Measurements from ENCODE around the gene OAS2. TPM values are rescaled to one million over a fixed set of nuclear protein-coding genes. Genes with fewer than 3 reads are reported as not detected.

OAS2 gene
- total and polyA plus RNA-seq, 10 donors: 21.0 to 71.4 (median 43.3) TPM

- intact Hi-C loops (cut with DNase I; ENCODE audit: low total_unique reads): no loop called here
- TF ChIP-seq POLR2A (IDR thresholded peaks at IDR 0.05) (no peak), POLR2AphosphoS5 (IDR thresholded peaks at IDR 0.05) (no peak)
- TF ChIP-seq, protein P1, sequence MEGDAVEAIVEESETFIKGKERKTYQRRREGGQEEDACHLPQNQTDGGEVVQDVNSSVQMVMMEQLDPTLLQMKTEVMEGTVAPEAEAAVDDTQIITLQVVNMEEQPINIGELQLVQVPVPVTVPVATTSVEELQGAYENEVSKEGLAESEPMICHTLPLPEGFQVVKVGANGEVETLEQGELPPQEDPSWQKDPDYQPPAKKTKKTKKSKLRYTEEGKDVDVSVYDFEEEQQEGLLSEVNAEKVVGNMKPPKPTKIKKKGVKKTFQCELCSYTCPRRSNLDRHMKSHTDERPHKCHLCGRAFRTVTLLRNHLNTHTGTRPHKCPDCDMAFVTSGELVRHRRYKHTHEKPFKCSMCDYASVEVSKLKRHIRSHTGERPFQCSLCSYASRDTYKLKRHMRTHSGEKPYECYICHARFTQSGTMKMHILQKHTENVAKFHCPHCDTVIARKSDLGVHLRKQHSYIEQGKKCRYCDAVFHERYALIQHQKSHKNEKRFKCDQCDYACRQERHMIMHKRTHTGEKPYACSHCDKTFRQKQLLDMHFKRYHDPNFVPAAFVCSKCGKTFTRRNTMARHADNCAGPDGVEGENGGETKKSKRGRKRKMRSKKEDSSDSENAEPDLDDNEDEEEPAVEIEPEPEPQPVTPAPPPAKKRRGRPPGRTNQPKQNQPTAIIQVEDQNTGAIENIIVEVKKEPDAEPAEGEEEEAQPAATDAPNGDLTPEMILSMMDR (IDR thresholded peaks at IDR 0.05 in 8 of 11, conservative IDR thresholded peaks at IDR 0.05 in 3 of 11): no peak
- Histone ChIP-seq H3K36me3 (peaks cover 4 to 100% (median 87%) of the 10 kb centered on the region in 6 donors), H3K4me3 (no peak overlapping the region), H3K9me3 (peaks cover 0 to under 1% (median 0%) of the 10 kb centered on the region in 8 donors), H3K27me3 (replicated peaks in 1 of 7) (no peaks in the 10 kb centered on the region), H3K4me1 (peaks cover 0 to 10% (median 2%) of the 10 kb centered on the region in 6 donors), H3K27ac (no peak overlapping the region)
- WGBS, 5 donors: 84 to 96% (median 91%) methylated on average over 9 of the region's 9 CpGs
- no peak for DNase-seq
These were observed 25.3 kb downstream of the OAS2 start for GRCh38 chr12:113003636-113004035.

GRCh38 chr12:113005762-113006161 lies 27.4 kb downstream of the OAS2 start:
- H3K4me1 ChIP-seq: no peaks in the 10 kb centered on the region
- no peak overlapping the region for H3K4me3 ChIP-seq
- peaks cover 0 to 11% (median 6%) of the 10 kb centered on the region in 8 donors for H3K9me3 ChIP-seq
- no peak overlapping the region for H3K27ac ChIP-seq
- peaks cover 8 to 100% (median 92%) of the 10 kb centered on the region in 6 donors for H3K36me3 ChIP-seq
- no peak for DNase-seq
- H3K27me3 ChIP-seq (replicated peaks in 1 of 7): no peaks in the 10 kb centered on the region
- TF ChIP-seq, protein P1 (IDR thresholded peaks at IDR 0.05 in 8 of 11, conservative IDR thresholded peaks at IDR 0.05 in 3 of 11): no peak
- TF ChIP-seq POLR2AphosphoS5 (IDR thresholded peaks at IDR 0.05) (no peak), POLR2A (IDR thresholded peaks at IDR 0.05) (no peak)
- 83 to 96% (median 84%) methylated on average over 4 of the region's 4 CpGs for WGBS, 5 donors
- intact Hi-C loops (cut with DNase I; ENCODE audit: low total_unique reads): no loop called here

- Histone ChIP-seq H3K36me3 (peaks cover 8 to 100% (median 94%) of the 10 kb centered on the region in 6 donors), H3K4me3 (no peak overlapping the region), H3K9me3 (peaks cover 0 to 15% (median 10%) of the 10 kb centered on the region in 8 donors), H3K4me1 (no peaks in the 10 kb centered on the region), H3K27me3 (replicated peaks in 1 of 7) (no peaks in the 10 kb centered on the region), H3K27ac (no peak overlapping the region)
- TF ChIP-seq POLR2AphosphoS5 (IDR thresholded peaks at IDR 0.05) (no peak), POLR2A (IDR thresholded peaks at IDR 0.05) (no peak)
- TF ChIP-seq, protein P1 (IDR thresholded peaks at IDR 0.05 in 8 of 11, conservative IDR thresholded peaks at IDR 0.05 in 3 of 11): no peak
- DNase-seq: no peak
- 93 to 97% (median 96%) methylated on average over 7 of the region's 7 CpGs for WGBS, 5 donors
- intact Hi-C loops (cut with DNase I; ENCODE audit: low total_unique reads): no loop called here
These were observed 27.9 kb downstream of the OAS2 start for GRCh38 chr12:113006206-113006605.

- no peak for DNase-seq
- TF ChIP-seq, protein P1 (IDR thresholded peaks at IDR 0.05 in 8 of 11, conservative IDR thresholded peaks at IDR 0.05 in 3 of 11): no peak
- TF ChIP-seq POLR2AphosphoS5 (IDR thresholded peaks at IDR 0.05) (no peak), POLR2A (IDR thresholded peaks at IDR 0.05) (no peak)
- intact Hi-C loops (cut with DNase I; ENCODE audit: low total_unique reads): no loop called here
- H3K4me3 ChIP-seq: no peak overlapping the region
- H3K36me3 ChIP-seq: peaks cover 8 to 100% (median 95%) of the 10 kb centered on the region in 6 donors
- peaks cover 0 to 19% (median 15%) of the 10 kb centered on the region in 8 donors for H3K9me3 ChIP-seq
- H3K27ac ChIP-seq: no peak overlapping the region
- no peaks in the 10 kb centered on the region for H3K27me3 ChIP-seq (replicated peaks in 1 of 7)
- H3K4me1 ChIP-seq: no peaks in the 10 kb centered on the region
- 91 to 100% (median 94%) methylated on average over 3 to 6 of the region's 6 CpGs for WGBS, 5 donors
These were observed 28.3 kb downstream of the OAS2 start for GRCh38 chr12:113006641-113007040.
